Heart left ventricle (tissue), 13 donors: ENCODE measurements around the gene FBLN2.

Experiments used
- POLR2A ChIP-seq, 2 donors: fragments of 450-650 bp; IDR thresholded peaks; one replicate each; pipeline ENCODE4 v1.6.1; 2017; ENCODE audit warnings: antibody characterized with exemption in 2 of 2, mild to moderate bottlenecking in 2 of 2, moderate library complexity in 2 of 2
- TF ChIP-seq, protein P1 (sequence below), 12 donors: fragments of 200-600 bp; sonication (generic) in 4 of 12; IDR thresholded peaks; one replicate each; pipeline versions ENCODE4 v1.5.0 to v1.8.0; 2018 to 2022; ENCODE audit warnings: antibody characterized with exemption in 12 of 12, mild to moderate bottlenecking in 5 of 12
- donor health status: ischemic (EF 13 %, LVEDD 7.1; RV severe dilation, severe dysfunction).
- donor health status: DM: no; HTN: yes; CAD: no.
- donor health status: DM: no; HTN: no; CAD: no.
- donor health status: ischemic (EF 25% LVEDD 6.9; RV normal size, moderate dysfunction).
- donor health status: ischemic (EF 25% LVEDD 5.7; RV mildly dilated, moderate dysfunction).
- donor health status: ischemic (EF 35%, LVEDD 5.7; RV mildly dilated, moderate dysfunction).
- donor health status: nonischemic (EF 11% LVEDD 7.7; RV severe dilation, severe dysfunction).
- donor health status: DM: yes; HTN: yes; CAD: no.
- donor health status: PGD.
- donor health status: ischemic (EF 29% LVEDD 5.4; RV normal size, mild dysfunction).
- donor health status: nonischemic (EF 23%, LVEDD 6.1; RV moderate dilation, normal function).

DNA sequence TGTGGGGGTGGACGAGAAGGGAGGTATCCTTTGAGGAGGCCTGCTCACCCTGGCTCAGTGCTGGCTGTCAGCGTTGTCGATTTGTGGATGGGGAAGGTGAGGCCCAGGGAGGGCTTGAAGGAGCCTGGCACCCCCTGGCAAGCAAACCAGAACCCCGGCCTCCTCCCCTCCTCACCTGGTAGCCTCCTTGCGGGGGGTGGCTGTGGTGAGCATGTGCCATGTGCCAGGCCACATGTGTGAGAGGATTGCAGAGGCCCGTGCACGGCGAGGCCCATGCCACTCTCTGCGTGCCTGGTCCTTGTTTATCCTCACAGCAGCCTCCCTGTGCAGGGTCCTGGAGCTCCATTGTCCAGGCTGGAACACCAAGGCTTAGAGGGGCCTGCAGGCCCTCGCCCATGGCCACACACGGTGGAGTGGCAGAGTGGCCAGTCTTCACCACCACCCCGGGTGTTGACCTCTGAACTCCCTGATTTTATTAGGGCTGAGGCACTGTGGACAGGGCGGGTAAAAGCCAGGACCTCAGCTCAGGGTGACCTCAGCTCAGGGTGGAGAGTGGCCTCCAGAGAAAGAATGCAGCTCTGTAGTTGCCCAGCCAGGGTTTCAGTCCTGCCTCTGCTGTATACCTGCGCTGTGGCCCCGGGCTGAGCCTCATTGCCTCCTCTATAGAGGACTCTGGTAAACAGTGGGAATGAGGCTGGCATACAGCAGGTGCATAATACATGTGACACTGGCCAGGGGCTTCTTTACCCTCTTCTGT is 39.7 kb upstream of the FBLN2 start:
- TF ChIP-seq, protein P1, sequence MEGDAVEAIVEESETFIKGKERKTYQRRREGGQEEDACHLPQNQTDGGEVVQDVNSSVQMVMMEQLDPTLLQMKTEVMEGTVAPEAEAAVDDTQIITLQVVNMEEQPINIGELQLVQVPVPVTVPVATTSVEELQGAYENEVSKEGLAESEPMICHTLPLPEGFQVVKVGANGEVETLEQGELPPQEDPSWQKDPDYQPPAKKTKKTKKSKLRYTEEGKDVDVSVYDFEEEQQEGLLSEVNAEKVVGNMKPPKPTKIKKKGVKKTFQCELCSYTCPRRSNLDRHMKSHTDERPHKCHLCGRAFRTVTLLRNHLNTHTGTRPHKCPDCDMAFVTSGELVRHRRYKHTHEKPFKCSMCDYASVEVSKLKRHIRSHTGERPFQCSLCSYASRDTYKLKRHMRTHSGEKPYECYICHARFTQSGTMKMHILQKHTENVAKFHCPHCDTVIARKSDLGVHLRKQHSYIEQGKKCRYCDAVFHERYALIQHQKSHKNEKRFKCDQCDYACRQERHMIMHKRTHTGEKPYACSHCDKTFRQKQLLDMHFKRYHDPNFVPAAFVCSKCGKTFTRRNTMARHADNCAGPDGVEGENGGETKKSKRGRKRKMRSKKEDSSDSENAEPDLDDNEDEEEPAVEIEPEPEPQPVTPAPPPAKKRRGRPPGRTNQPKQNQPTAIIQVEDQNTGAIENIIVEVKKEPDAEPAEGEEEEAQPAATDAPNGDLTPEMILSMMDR (IDR thresholded peaks at IDR 0.05): no peak
- no peak for TF ChIP-seq POLR2A (IDR thresholded peaks at IDR 0.05)
